ENCODE data around the gene ARFIP1.

- TF ChIP-seq POLR2AphosphoS5 (IDR thresholded peaks at IDR 0.05; ENCODE audit: low read depth, low read length) (no peak), SP1 (IDR thresholded peaks at IDR 0.05; ENCODE audit: low read depth) (no peak), YY1 (IDR thresholded peaks at IDR 0.05; ENCODE audit: extremely low read depth, insufficient replicate concordance, low read depth, low read length) (no peak), EGR1 (IDR thresholded peaks at IDR 0.05; ENCODE audit: low read depth) (no peak), FOSL1 (IDR thresholded peaks at IDR 0.05; ENCODE audit: low read depth) (no peak), EZH2 (IDR thresholded peaks at IDR 0.05) (no peak), RAD21 (IDR thresholded peaks at IDR 0.05; ENCODE audit: low read depth) (no peak)
- TF ChIP-seq, protein P1, sequence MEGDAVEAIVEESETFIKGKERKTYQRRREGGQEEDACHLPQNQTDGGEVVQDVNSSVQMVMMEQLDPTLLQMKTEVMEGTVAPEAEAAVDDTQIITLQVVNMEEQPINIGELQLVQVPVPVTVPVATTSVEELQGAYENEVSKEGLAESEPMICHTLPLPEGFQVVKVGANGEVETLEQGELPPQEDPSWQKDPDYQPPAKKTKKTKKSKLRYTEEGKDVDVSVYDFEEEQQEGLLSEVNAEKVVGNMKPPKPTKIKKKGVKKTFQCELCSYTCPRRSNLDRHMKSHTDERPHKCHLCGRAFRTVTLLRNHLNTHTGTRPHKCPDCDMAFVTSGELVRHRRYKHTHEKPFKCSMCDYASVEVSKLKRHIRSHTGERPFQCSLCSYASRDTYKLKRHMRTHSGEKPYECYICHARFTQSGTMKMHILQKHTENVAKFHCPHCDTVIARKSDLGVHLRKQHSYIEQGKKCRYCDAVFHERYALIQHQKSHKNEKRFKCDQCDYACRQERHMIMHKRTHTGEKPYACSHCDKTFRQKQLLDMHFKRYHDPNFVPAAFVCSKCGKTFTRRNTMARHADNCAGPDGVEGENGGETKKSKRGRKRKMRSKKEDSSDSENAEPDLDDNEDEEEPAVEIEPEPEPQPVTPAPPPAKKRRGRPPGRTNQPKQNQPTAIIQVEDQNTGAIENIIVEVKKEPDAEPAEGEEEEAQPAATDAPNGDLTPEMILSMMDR (IDR thresholded peaks at IDR 0.05 in 2 of 3, conservative IDR thresholded peaks at IDR 0.05 in 1 of 3; ENCODE audit: borderline replicate concordance in 1 of 3, insufficient read depth in 1 of 3, low read depth in 2 of 3, low read length in 2 of 3): no peak
Measured at GRCh38 chr4:152920768-152921167, 141.0 kb downstream of the ARFIP1 start.
